Measurements from ENCODE around the gene METTL18.
A peak's percentile ranks its signal among the peaks of the same experiment; 100 is the strongest.

METTL18 gene

GRCh38 chr1:169788402-169788801 lies 6.3 kb downstream of the METTL18 start:
- peaks cover 55% of the 10 kb centered on the region for H3K27me3 ChIP-seq (ENCODE audit: insufficient read depth, low read length)
- no peaks in the 10 kb centered on the region for H3K4me1 ChIP-seq (ENCODE audit: control insufficient read depth, insufficient read depth, low read length, unreplicated experiment)
- no peak overlapping the region for H3K4me3 ChIP-seq (ENCODE audit: low read depth, low read length)
- no peaks in the 10 kb centered on the region for H3K36me3 ChIP-seq (ENCODE audit: insufficient read depth, low read length)
- H2AFZ ChIP-seq (ENCODE audit: low read length, unreplicated experiment), result no peak overlapping the region
- no peak overlapping the region for H3K27ac ChIP-seq (ENCODE audit: low read depth, low read length)
- no peaks in the 10 kb centered on the region for H3K79me2 ChIP-seq (ENCODE audit: control insufficient read depth, insufficient read depth, low read length, unreplicated experiment)

GRCh38 chr1:169786974-169787373 lies 7.7 kb downstream of the METTL18 start:
- peaks cover 55% of the 10 kb centered on the region for H3K27me3 ChIP-seq (ENCODE audit: insufficient read depth, low read length)
- H3K4me3 ChIP-seq (ENCODE audit: low read depth, low read length), result no peak overlapping the region
- H2AFZ ChIP-seq (ENCODE audit: low read length, unreplicated experiment), result no peak overlapping the region
- H3K4me1 ChIP-seq (ENCODE audit: control insufficient read depth, insufficient read depth, low read length, unreplicated experiment), result no peaks in the 10 kb centered on the region
- no peaks in the 10 kb centered on the region for H3K36me3 ChIP-seq (ENCODE audit: insufficient read depth, low read length)
- H3K27ac ChIP-seq (ENCODE audit: low read depth, low read length), result no peak overlapping the region
- no peaks in the 10 kb centered on the region for H3K79me2 ChIP-seq (ENCODE audit: control insufficient read depth, insufficient read depth, low read length, unreplicated experiment)

- Histone ChIP-seq H3K79me2 (ENCODE audit: control insufficient read depth, insufficient read depth, low read length, unreplicated experiment) (no peaks in the 10 kb centered on the region), H3K27me3 (ENCODE audit: insufficient read depth, low read length) (peaks cover 55% of the 10 kb centered on the region), H3K27ac (ENCODE audit: low read depth, low read length) (no peak overlapping the region), H2AFZ (ENCODE audit: low read length, unreplicated experiment) (no peak overlapping the region), H3K4me1 (ENCODE audit: control insufficient read depth, insufficient read depth, low read length, unreplicated experiment) (peaks cover 16% of the 10 kb centered on the region), H3K4me3 (ENCODE audit: low read depth, low read length) (no peak overlapping the region), H3K36me3 (ENCODE audit: insufficient read depth, low read length) (no peaks in the 10 kb centered on the region)
Observed at GRCh38 chr1:169785267-169785666, 9.4 kb downstream of the METTL18 start.

DNA sequence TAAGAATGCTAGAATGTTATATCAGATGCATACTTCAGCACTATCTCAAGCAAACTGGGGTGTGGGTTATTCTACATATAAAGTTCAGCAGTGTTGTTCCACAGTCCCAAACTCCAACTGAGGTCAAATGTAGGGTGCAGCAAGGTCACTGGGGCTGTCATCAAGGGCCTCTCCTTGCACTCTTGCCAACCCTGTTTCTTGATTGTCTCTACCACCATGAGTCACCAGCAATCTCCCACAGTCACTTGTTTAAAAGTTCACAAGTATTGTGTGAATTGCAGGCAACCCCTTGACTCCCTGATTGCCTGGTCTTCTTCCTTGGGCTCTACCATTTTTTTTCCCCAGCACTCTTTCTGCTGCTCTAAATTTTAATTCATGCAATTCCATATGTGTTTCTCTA lies 10.6 kb downstream of the METTL18 start:
- no peak overlapping the region for H2AFZ ChIP-seq (ENCODE audit: low read length, unreplicated experiment)
- H3K4me1 ChIP-seq (ENCODE audit: control insufficient read depth, insufficient read depth, low read length, unreplicated experiment), result peaks cover 27% of the 10 kb centered on the region
- no peaks in the 10 kb centered on the region for H3K79me2 ChIP-seq (ENCODE audit: control insufficient read depth, insufficient read depth, low read length, unreplicated experiment)

DNA sequence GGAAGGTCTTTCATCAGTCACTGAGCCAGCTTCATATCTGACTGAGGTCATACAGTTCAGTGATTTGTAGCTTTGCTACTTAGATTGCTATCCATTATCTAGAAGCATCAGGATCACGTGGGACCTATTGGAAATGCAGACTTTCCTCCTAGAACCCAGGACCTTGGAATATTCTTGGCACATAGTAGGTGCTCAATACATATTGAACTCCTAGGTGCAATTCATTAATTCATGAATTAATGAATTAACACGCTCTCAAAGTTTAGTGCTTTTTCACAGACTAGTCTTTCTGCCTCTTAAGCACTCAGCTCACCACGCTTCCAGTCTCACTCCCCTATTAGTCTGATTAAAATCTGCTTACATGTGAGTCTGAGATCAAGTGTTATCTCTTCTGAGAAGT lies 12.1 kb downstream of the METTL18 start:
- no peaks in the 10 kb centered on the region for H3K79me2 ChIP-seq (ENCODE audit: control insufficient read depth, insufficient read depth, low read length, unreplicated experiment)
- no peaks in the 10 kb centered on the region for H3K36me3 ChIP-seq (ENCODE audit: insufficient read depth, low read length)
- H3K4me3 ChIP-seq (ENCODE audit: low read depth, low read length), result no peak overlapping the region
- H3K27me3 ChIP-seq (ENCODE audit: insufficient read depth, low read length), result peaks cover 36% of the 10 kb centered on the region
- no peak overlapping the region for H2AFZ ChIP-seq (ENCODE audit: low read length, unreplicated experiment)
- no peak overlapping the region for H3K27ac ChIP-seq (ENCODE audit: low read depth, low read length)
- peaks cover 29% of the 10 kb centered on the region for H3K4me1 ChIP-seq (ENCODE audit: control insufficient read depth, insufficient read depth, low read length, unreplicated experiment)

More for the DNA sequence above, 10.6 kb downstream of the METTL18 start:
- peaks cover 50% of the 10 kb centered on the region for H3K27me3 ChIP-seq (ENCODE audit: insufficient read depth, low read length)
- H3K36me3 ChIP-seq (ENCODE audit: insufficient read depth, low read length), result no peaks in the 10 kb centered on the region
- no peak overlapping the region for H3K27ac ChIP-seq (ENCODE audit: low read depth, low read length)
- H3K4me3 ChIP-seq (ENCODE audit: low read depth, low read length), result no peak overlapping the region

DNA sequence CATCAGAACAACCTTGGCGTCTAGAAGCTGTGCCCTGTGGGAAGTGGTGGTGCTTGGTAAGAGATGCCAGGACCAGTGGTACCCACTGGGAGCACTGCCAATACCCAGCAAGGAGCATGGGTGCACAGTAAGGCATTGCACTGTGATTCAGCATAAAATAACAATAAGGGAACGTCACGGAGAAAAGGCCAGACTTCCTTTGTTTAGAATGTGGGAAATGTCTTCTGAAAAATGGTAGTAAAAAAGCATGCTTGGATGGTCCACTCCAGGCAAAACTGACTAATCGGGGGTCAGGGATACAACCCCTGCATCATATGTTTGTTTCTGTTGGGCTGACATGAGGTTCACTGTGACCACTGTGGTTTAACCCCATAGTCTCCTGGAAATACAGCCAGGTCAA lies 14.7 kb downstream of the METTL18 start:
- Histone ChIP-seq H3K79me2 (ENCODE audit: control insufficient read depth, insufficient read depth, low read length, unreplicated experiment) (no peaks in the 10 kb centered on the region), H3K4me1 (ENCODE audit: control insufficient read depth, insufficient read depth, low read length, unreplicated experiment) (peaks cover 29% of the 10 kb centered on the region), H3K4me3 (ENCODE audit: low read depth, low read length) (no peak overlapping the region), H3K27ac (ENCODE audit: low read depth, low read length) (peak overlapping the region; percentile 92), H2AFZ (ENCODE audit: low read length, unreplicated experiment) (peak overlapping the region; percentile 39), H3K27me3 (ENCODE audit: insufficient read depth, low read length) (peaks cover 10% of the 10 kb centered on the region), H3K36me3 (ENCODE audit: insufficient read depth, low read length) (no peaks in the 10 kb centered on the region)

DNA sequence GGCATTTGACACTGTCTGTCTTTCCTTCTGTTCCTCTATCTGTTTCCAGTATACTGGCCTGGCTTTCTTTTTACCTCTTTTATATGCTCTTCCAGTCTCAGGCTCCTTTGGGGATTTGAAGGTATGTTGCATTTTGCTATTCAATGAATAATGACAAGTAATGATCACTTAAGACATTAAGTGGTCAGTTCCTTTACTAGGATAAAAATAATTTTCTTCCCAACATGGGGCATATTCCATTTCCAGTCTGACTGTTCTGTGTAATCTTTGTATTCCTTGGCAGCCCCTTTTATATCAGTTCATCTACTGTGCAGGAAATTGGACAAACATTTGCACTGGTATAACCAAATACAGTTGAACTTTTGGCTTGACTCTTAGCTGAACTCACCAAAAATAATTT lies 15.6 kb downstream of the METTL18 start:
- no peaks in the 10 kb centered on the region for H3K79me2 ChIP-seq (ENCODE audit: control insufficient read depth, insufficient read depth, low read length, unreplicated experiment)
- H3K27me3 ChIP-seq (ENCODE audit: insufficient read depth, low read length), result 0 out of 2 replicates have a peak, but pooled peaks cover 2% of the 10 kb centered on the region
- no peak overlapping the region for H2AFZ ChIP-seq (ENCODE audit: low read length, unreplicated experiment)
- H3K27ac ChIP-seq (ENCODE audit: low read depth, low read length), result peak overlapping the region; percentile 92; the same call in 1 of the 2 replicates
- peaks cover 29% of the 10 kb centered on the region for H3K4me1 ChIP-seq (ENCODE audit: control insufficient read depth, insufficient read depth, low read length, unreplicated experiment)
- H3K36me3 ChIP-seq (ENCODE audit: insufficient read depth, low read length), result no peaks in the 10 kb centered on the region
- no peak overlapping the region for H3K4me3 ChIP-seq (ENCODE audit: low read depth, low read length)

DNA sequence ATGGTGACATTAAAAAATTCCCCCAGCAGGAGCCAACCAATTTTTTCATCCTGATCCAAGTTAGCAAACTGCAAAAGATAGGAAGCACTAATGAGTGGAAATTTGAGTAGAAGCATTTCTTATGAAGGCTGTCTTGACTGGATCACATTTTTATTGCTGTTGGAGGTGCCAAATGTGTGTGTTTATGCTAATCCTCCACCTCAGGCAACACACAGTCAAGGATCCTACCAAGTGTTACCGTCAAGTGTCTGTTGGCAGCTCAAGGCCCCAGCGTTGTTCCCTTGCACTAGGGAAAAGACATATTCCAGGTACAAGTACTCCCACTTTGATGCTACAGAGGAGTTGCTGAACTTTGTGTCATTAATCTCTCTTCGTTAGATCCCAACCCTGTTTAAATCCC lies 18.3 kb downstream of the METTL18 start:
- Histone ChIP-seq H3K79me2 (ENCODE audit: control insufficient read depth, insufficient read depth, low read length, unreplicated experiment) (no peaks in the 10 kb centered on the region), H2AFZ (ENCODE audit: low read length, unreplicated experiment) (no peak overlapping the region), H3K4me1 (ENCODE audit: control insufficient read depth, insufficient read depth, low read length, unreplicated experiment) (peaks cover 25% of the 10 kb centered on the region), H3K27ac (ENCODE audit: low read depth, low read length) (no peak overlapping the region), H3K36me3 (ENCODE audit: insufficient read depth, low read length) (no peaks in the 10 kb centered on the region), H3K4me3 (ENCODE audit: low read depth, low read length) (no peak overlapping the region), H3K27me3 (ENCODE audit: insufficient read depth, low read length) (peaks cover 15% of the 10 kb centered on the region)

DNA sequence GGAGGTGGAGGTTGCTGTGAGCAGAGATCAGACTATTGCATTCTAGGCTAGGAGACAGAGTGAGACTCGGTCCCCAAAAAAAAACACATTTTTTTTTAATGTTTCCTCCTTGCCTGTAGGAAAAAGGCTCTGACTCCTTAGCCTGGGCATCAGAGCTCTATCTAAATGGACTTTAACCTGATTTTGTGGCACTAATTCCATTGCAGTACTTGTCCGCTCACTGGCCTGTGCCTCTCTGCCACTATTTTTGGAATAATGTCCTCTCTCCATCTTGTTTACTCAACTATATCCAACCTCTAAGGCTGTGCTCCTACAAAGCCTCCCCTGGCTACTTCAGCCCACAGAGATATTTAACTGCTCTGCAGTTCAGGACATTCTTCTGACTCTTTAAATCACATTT lies 26.5 kb downstream of the METTL18 start:
- Histone ChIP-seq H2AFZ (ENCODE audit: low read length, unreplicated experiment) (no peak overlapping the region), H3K4me1 (ENCODE audit: control insufficient read depth, insufficient read depth, low read length, unreplicated experiment) (no peaks in the 10 kb centered on the region), H3K4me3 (ENCODE audit: low read depth, low read length) (no peak overlapping the region), H3K79me2 (ENCODE audit: control insufficient read depth, insufficient read depth, low read length, unreplicated experiment) (no peaks in the 10 kb centered on the region), H3K36me3 (ENCODE audit: insufficient read depth, low read length) (no peaks in the 10 kb centered on the region), H3K27ac (ENCODE audit: low read depth, low read length) (no peak overlapping the region), H3K27me3 (ENCODE audit: insufficient read depth, low read length) (peaks cover 66% of the 10 kb centered on the region)

- H3K79me2 ChIP-seq (ENCODE audit: control insufficient read depth, insufficient read depth, low read length, unreplicated experiment), result no peaks in the 10 kb centered on the region
- no peak overlapping the region for H3K27ac ChIP-seq (ENCODE audit: low read depth, low read length)
- no peak overlapping the region for H3K4me3 ChIP-seq (ENCODE audit: low read depth, low read length)
- H3K4me1 ChIP-seq (ENCODE audit: control insufficient read depth, insufficient read depth, low read length, unreplicated experiment), result no peaks in the 10 kb centered on the region
- no peak overlapping the region for H2AFZ ChIP-seq (ENCODE audit: low read length, unreplicated experiment)
- H3K27me3 ChIP-seq (ENCODE audit: insufficient read depth, low read length), result peaks cover 54% of the 10 kb centered on the region
- H3K36me3 ChIP-seq (ENCODE audit: insufficient read depth, low read length), result no peaks in the 10 kb centered on the region
Observed at GRCh38 chr1:169765580-169766331, 29.0 kb downstream of the METTL18 start.

GRCh38 chr1:169764919-169765318 lies 29.8 kb downstream of the METTL18 start:
- no peak overlapping the region for H3K27ac ChIP-seq (ENCODE audit: low read depth, low read length)
- H2AFZ ChIP-seq (ENCODE audit: low read length, unreplicated experiment), result no peak overlapping the region
- no peaks in the 10 kb centered on the region for H3K36me3 ChIP-seq (ENCODE audit: insufficient read depth, low read length)
- no peak overlapping the region for H3K4me3 ChIP-seq (ENCODE audit: low read depth, low read length)
- H3K27me3 ChIP-seq (ENCODE audit: insufficient read depth, low read length), result peaks cover 51% of the 10 kb centered on the region
- H3K79me2 ChIP-seq (ENCODE audit: control insufficient read depth, insufficient read depth, low read length, unreplicated experiment), result no peaks in the 10 kb centered on the region
- no peaks in the 10 kb centered on the region for H3K4me1 ChIP-seq (ENCODE audit: control insufficient read depth, insufficient read depth, low read length, unreplicated experiment)

Data from ACC112 (cell line).